Measurements from ENCODE around the gene CD1E. TPM values are rescaled to one million over a fixed set of nuclear protein-coding genes. Genes with fewer than 3 reads are reported as not detected.
"Not testable (repeated sequence)": the region's sequence is repeated elsewhere in the genome, so short reads cannot be mapped to it uniquely, and the experiment has no call there.

The CD1E gene
- total RNA-seq, 2 experiments from 2014 or later, result not detected

- Mint-ChIP-seq H3K27me3 (peaks cover 18% of the 10 kb centered on the region), H3K27ac (no peak overlapping the region), H3K9me3 (peaks cover 4% of the 10 kb centered on the region), H3K36me3 (ENCODE audit: low read depth) (peaks cover 5% of the 10 kb centered on the region), H3K4me1 (ENCODE audit: low read depth) (peaks cover 22% of the 10 kb centered on the region), H3K4me3 (no peak overlapping the region)
- DNase-seq, result no peak
- ChIA-PET POLR2A (no interaction called here), CTCF (no interaction called here)
- no peak overlapping the region for H3K4me3 ChIP-seq (ENCODE audit: low read length)
- intact Hi-C loops (cut with DNase I, micrococcal nuclease), result loop anchor here in 1 of 2 experiments (10.0 kb wide), 1 partner anchor 129 kb away; no protein-coding TSS in a partner anchor
- H3K36me3 ChIP-seq (ENCODE audit: insufficient read depth, low read length), result no peaks in the 10 kb centered on the region
- H3K4me1 ChIP-seq (ENCODE audit: insufficient read depth, low read length), result peaks cover 7% of the 10 kb centered on the region
- H3K27ac ChIP-seq (ENCODE audit: low read depth in 1 of 2, low read length in 2 of 2), result no peak overlapping the region
- peaks cover 0 to 11% of the 10 kb centered on the region in 2 experiments for H3K27me3 ChIP-seq (ENCODE audit: control insufficient read depth in 1 of 2, insufficient read depth in 2 of 2, low read length in 2 of 2)
- TF ChIP-seq CTCF (IDR thresholded peaks at IDR 0.05), result no peak
- no peak for ATAC-seq (ENCODE audit: poor library complexity)
- H3K9me3 ChIP-seq (ENCODE audit: control insufficient read depth in 1 of 2, insufficient read depth in 1 of 2, low read length in 2 of 2), result peaks cover 0 to 10% of the 10 kb centered on the region in 2 experiments
Measured at GRCh38 chr1:158333405-158334155, 20.1 kb upstream of the CD1E start.

DNA sequence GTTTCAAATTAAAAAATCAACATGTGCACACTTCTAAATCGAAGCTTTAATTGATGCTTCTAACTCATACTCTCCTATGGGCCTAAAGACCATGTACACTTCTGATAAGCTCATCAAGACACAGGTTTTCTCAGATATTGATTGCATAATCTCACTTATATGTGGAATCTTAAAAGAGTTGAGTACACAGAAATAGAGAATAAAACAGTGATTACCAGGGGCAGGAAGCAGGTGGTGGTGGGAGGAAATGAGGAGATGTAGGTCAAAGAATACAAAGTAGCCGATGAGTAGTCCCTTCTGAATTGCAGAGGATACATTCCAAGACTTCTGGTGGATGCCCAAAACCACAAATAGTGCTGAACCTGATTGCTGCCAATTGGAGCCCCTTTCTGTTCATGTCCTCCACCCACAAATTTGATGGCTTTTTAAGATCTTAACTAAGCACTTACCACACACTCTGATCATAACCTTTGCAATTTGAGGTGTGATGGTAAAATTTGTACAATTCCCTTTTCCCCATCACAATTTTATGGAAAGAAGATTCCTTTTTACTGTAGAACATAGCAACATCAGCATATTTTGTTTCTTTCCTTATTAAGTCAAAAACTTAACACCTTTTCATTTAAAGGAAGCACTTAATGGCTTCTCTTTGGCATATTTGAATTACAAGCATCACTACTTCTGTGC lies 19.0 kb upstream of the CD1E start:
- Histone ChIP-seq H3K27ac (ENCODE audit: low read depth in 1 of 2, low read length in 2 of 2) (no peak overlapping the region), H3K4me1 (ENCODE audit: insufficient read depth, low read length) (peaks cover 7% of the 10 kb centered on the region), H3K27me3 (ENCODE audit: control insufficient read depth in 1 of 2, insufficient read depth in 2 of 2, low read length in 2 of 2) (peaks cover 0 to 7% of the 10 kb centered on the region in 2 experiments), H3K4me3 (ENCODE audit: low read length) (no peak overlapping the region), H3K9me3 (ENCODE audit: control insufficient read depth in 1 of 2, insufficient read depth in 1 of 2, low read length in 2 of 2) (peaks cover 0 to 10% of the 10 kb centered on the region in 2 experiments), H3K36me3 (ENCODE audit: insufficient read depth, low read length) (no peaks in the 10 kb centered on the region)
- DNase-seq, result no peak
- no peak for TF ChIP-seq CTCF (IDR thresholded peaks at IDR 0.05)
- ChIA-PET CTCF (no interaction called here), POLR2A (no interaction called here)
- intact Hi-C loops (cut with DNase I, micrococcal nuclease), result loop anchor here in 1 of 2 experiments (10.0 kb wide), 1 partner anchor 130 kb away; no protein-coding TSS in a partner anchor
- Mint-ChIP-seq H3K27me3 (peaks cover 11% of the 10 kb centered on the region), H3K4me1 (ENCODE audit: low read depth) (peaks cover 22% of the 10 kb centered on the region), H3K4me3 (no peak overlapping the region), H3K36me3 (ENCODE audit: low read depth) (peaks cover 5% of the 10 kb centered on the region), H3K27ac (no peak overlapping the region), H3K9me3 (peaks cover 7% of the 10 kb centered on the region)
- ATAC-seq (ENCODE audit: poor library complexity), result no peak

DNA sequence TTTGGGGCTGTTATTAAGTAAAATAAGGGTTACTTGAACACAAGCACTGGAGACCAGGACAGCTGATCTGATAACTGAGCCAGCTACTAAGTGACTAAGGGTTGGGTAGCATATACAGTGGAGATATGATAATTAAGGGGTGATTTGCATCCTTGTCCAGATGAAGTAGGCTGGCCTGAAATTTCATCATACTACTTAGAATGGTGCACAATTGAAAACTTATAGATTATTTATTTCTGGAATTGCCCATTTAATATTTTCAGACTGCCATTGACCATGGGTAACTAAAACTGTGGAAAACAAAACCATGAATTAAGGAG lies 18.5 kb upstream of the CD1E start:
- Histone ChIP-seq H3K4me3 (ENCODE audit: low read length) (no peak overlapping the region), H3K36me3 (ENCODE audit: insufficient read depth, low read length) (no peaks in the 10 kb centered on the region), H3K4me1 (ENCODE audit: insufficient read depth, low read length) (peaks cover 7% of the 10 kb centered on the region), H3K27me3 (ENCODE audit: control insufficient read depth in 1 of 2, insufficient read depth in 2 of 2, low read length in 2 of 2) (peaks cover 0 to 6% of the 10 kb centered on the region in 2 experiments), H3K27ac (ENCODE audit: low read depth in 1 of 2, low read length in 2 of 2) (no peak overlapping the region), H3K9me3 (ENCODE audit: control insufficient read depth in 1 of 2, insufficient read depth in 1 of 2, low read length in 2 of 2) (peaks cover 0 to 10% of the 10 kb centered on the region in 2 experiments)
- Mint-ChIP-seq H3K36me3 (ENCODE audit: low read depth) (peaks cover 5% of the 10 kb centered on the region), H3K4me3 (no peak overlapping the region), H3K27me3 (peaks cover 11% of the 10 kb centered on the region), H3K27ac (no peak overlapping the region), H3K9me3 (peaks cover 7% of the 10 kb centered on the region), H3K4me1 (ENCODE audit: low read depth) (peaks cover 22% of the 10 kb centered on the region)
- CTCF ChIA-PET, result no interaction called here
- no peak for TF ChIP-seq CTCF (IDR thresholded peaks at IDR 0.05)
- no peak for ATAC-seq (ENCODE audit: poor library complexity)
- DNase-seq, result no peak
- intact Hi-C loops (cut with DNase I, micrococcal nuclease), result loop anchor here in 1 of 2 experiments (10.0 kb wide), 1 partner anchor 130 kb away; no protein-coding TSS in a partner anchor
- POLR2A ChIA-PET, result no interaction called here

- H3K36me3 ChIP-seq (ENCODE audit: insufficient read depth, low read length); H3K36me3 Mint-ChIP-seq (ENCODE audit: low read depth); H3K9me3 ChIP-seq (ENCODE audit: control insufficient read depth in 1 of 2, insufficient read depth in 1 of 2, low read length in 2 of 2); H3K9me3 Mint-ChIP-seq; H3K4me3 Mint-ChIP-seq; H3K27me3 ChIP-seq (ENCODE audit: control insufficient read depth in 1 of 2, insufficient read depth in 2 of 2, low read length in 2 of 2); H3K4me1 ChIP-seq (ENCODE audit: insufficient read depth, low read length); H3K27ac Mint-ChIP-seq; POLR2A ChIA-PET; H3K27ac ChIP-seq (ENCODE audit: low read depth in 1 of 2, low read length in 2 of 2); CTCF ChIA-PET; ATAC-seq (ENCODE audit: poor library complexity); H3K4me3 ChIP-seq (ENCODE audit: low read length): not testable (repeated sequence)
- H3K4me1 Mint-ChIP-seq (ENCODE audit: low read depth), result peaks cover 22% of the 10 kb centered on the region
- H3K27me3 Mint-ChIP-seq, result peaks cover 11% of the 10 kb centered on the region
- intact Hi-C loops (cut with DNase I, micrococcal nuclease), result loop anchor here in 1 of 2 experiments (10.0 kb wide), 1 partner anchor 132 kb away; no protein-coding TSS in a partner anchor
- peak in 2 of 14 experiments; percentile 5 to 22 for DNase-seq
Measured at GRCh38 chr1:158336413-158336812, 17.3 kb upstream of the CD1E start.

DNA sequence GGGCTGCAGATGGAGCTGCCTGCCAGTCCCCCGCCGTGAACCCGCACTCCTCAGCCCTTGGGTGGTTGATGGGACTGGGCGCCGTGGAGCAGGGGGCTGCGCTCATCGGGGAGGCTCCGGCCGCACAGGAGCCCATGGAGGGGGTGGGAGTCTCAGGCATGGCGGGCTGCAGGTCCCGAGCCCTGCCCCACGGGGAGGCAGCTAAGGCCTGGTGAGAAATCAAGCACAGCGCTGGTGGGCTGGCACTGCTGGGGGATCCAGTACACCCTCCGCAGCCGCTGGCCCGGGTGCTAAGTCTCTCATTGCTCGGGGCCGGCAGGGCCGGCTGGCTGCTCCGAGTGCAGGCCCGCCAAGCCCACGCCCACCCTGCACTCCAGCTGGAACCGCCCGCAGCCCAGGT lies 4.7 kb upstream of the CD1E start:
- H3K27ac ChIP-seq (ENCODE audit: low read depth in 1 of 2, low read length in 2 of 2); H3K27me3 ChIP-seq (ENCODE audit: control insufficient read depth in 1 of 2, insufficient read depth in 2 of 2, low read length in 2 of 2); H3K4me3 ChIP-seq (ENCODE audit: low read length); intact Hi-C loops (cut with DNase I, micrococcal nuclease); H3K27me3 Mint-ChIP-seq; H3K27ac Mint-ChIP-seq; H3K4me3 Mint-ChIP-seq; H3K9me3 Mint-ChIP-seq; H3K36me3 Mint-ChIP-seq (ENCODE audit: low read depth); H3K9me3 ChIP-seq (ENCODE audit: control insufficient read depth in 1 of 2, insufficient read depth in 1 of 2, low read length in 2 of 2); DNase-seq; POLR2A ChIA-PET; H3K36me3 ChIP-seq (ENCODE audit: insufficient read depth, low read length); H3K4me1 Mint-ChIP-seq (ENCODE audit: low read depth); CTCF ChIA-PET; H3K4me1 ChIP-seq (ENCODE audit: insufficient read depth, low read length); ATAC-seq (ENCODE audit: poor library complexity): not testable (repeated sequence)

Measured in CD4-positive, alpha-beta T cell (primary cell).